Measurements from ENCODE around the gene TGFA.

DNA sequence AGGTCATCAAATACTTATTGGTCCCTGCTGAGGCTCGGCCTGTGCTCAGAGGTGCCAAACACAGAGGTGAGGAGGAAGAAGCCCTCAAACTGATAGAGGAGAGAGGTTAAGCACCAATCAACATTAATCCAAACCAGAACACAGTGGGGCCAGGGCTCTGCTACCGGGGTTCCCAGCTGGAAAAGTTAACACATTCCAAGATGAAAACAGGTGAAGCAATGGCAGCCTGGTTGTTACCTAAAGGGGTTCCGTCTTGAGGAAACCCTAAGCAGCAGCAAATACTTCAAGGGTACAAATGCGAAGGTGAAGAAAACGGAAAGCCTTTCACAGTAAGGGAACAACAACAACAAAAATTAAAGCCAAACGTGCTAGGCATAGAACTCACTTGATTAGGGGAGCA is 5.4 kb downstream of the TGFA start:
- TF ChIP-seq EZH2phosphoT487 (IDR thresholded peaks at IDR 0.05; ENCODE audit: low read depth): no peak
- TF ChIP-seq, protein P1, sequence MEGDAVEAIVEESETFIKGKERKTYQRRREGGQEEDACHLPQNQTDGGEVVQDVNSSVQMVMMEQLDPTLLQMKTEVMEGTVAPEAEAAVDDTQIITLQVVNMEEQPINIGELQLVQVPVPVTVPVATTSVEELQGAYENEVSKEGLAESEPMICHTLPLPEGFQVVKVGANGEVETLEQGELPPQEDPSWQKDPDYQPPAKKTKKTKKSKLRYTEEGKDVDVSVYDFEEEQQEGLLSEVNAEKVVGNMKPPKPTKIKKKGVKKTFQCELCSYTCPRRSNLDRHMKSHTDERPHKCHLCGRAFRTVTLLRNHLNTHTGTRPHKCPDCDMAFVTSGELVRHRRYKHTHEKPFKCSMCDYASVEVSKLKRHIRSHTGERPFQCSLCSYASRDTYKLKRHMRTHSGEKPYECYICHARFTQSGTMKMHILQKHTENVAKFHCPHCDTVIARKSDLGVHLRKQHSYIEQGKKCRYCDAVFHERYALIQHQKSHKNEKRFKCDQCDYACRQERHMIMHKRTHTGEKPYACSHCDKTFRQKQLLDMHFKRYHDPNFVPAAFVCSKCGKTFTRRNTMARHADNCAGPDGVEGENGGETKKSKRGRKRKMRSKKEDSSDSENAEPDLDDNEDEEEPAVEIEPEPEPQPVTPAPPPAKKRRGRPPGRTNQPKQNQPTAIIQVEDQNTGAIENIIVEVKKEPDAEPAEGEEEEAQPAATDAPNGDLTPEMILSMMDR (IDR thresholded peaks at IDR 0.05; ENCODE audit: low read depth, low read length): no peak

Measured in OCI-LY3 (cell line).